GM12892 (cell line): ENCODE results near the gene ERG.

Experiments
- POLR2A ChIP-seq: IDR thresholded peaks from 2 replicates; pipeline ENCODE4 v1.6.1; 2011; ENCODE audit warnings: low read depth, low read length, control low read depth
- POLR2AphosphoS5 ChIP-seq: IDR thresholded peaks from 2 replicates; pipeline ENCODE4 v1.6.1; 2011; ENCODE audit warnings: low read depth, low read length, control low read depth

- TF ChIP-seq POLR2AphosphoS5 (no peak), POLR2A (no peak)
These were observed 11.6 kb downstream of the ERG start for GRCh38 chr21:38486706-38487105.
